ENCODE measurements around the gene CALCOCO2.
A peak's percentile ranks its signal among the peaks of the same experiment; 100 is the strongest.

CALCOCO2 gene

DNA sequence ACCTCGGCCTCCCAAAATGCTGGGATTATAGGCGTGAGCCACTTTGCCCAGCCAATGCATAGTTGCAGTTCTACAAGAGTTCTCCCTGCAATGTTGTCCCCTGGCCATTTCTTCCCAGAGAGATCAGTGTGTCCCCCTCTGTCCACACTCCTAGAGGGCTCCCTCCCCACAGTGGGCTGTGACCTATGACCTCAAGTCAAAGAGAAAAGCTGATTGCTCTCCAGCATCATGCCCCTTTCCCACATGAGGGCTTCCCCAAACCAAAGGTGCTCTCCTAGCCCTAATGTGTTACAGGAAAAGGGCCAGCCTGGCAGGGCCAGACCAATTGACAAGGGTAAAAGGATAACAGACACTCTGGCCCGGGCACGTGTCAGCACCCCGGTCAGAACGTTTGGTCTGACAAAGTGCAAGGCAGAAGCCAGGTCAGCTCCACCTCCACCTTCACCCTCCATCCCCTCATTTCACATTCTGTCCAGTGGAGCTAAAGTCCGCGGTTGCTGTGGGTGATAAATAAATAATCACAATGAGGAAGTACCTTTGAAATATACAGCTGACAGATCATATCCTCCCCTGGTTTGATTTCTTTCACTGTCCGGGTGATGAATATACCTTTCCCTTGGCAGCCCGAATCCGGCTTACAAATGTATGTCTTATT is 31.6 kb upstream of the CALCOCO2 start:
- Histone ChIP-seq H3K27ac (ENCODE audit: low read depth, low read length) (no peak overlapping the region), H3F3A (ENCODE audit: control insufficient read depth, insufficient read depth) (no peaks in the 10 kb centered on the region), H3K27me3 (ENCODE audit: control insufficient read depth, low read length) (peaks cover 8% of the 10 kb centered on the region), H3K36me3 (ENCODE audit: control insufficient read depth, low read length) (no peaks in the 10 kb centered on the region), H3K79me2 (ENCODE audit: control insufficient read depth, low read length) (no peaks in the 10 kb centered on the region), H3K4me1 (ENCODE audit: control insufficient read depth, low read length) (no peaks in the 10 kb centered on the region), H3K4me2 (ENCODE audit: low read length) (no peak overlapping the region), H3K4me3 (ENCODE audit: low read length) (no peak overlapping the region), H3K9me3 (ENCODE audit: control insufficient read depth, insufficient read depth, low read length) (no peaks in the 10 kb centered on the region), H4K20me1 (ENCODE audit: control insufficient read depth, insufficient read depth, low read depth, low read length) (no peaks in the 10 kb centered on the region), H3K9me2 (replicated peaks; ENCODE audit: control insufficient read depth, low read length) (no peaks in the 10 kb centered on the region)
- no peak for TF ChIP-seq EZH2phosphoT487 (IDR thresholded peaks at IDR 0.05; ENCODE audit: borderline replicate concordance, low read length)
- TF ChIP-seq, protein P1, sequence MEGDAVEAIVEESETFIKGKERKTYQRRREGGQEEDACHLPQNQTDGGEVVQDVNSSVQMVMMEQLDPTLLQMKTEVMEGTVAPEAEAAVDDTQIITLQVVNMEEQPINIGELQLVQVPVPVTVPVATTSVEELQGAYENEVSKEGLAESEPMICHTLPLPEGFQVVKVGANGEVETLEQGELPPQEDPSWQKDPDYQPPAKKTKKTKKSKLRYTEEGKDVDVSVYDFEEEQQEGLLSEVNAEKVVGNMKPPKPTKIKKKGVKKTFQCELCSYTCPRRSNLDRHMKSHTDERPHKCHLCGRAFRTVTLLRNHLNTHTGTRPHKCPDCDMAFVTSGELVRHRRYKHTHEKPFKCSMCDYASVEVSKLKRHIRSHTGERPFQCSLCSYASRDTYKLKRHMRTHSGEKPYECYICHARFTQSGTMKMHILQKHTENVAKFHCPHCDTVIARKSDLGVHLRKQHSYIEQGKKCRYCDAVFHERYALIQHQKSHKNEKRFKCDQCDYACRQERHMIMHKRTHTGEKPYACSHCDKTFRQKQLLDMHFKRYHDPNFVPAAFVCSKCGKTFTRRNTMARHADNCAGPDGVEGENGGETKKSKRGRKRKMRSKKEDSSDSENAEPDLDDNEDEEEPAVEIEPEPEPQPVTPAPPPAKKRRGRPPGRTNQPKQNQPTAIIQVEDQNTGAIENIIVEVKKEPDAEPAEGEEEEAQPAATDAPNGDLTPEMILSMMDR (IDR thresholded peaks at IDR 0.05; ENCODE audit: low read depth, low read length, poor library complexity, severe bottlenecking): no peak

DNA sequence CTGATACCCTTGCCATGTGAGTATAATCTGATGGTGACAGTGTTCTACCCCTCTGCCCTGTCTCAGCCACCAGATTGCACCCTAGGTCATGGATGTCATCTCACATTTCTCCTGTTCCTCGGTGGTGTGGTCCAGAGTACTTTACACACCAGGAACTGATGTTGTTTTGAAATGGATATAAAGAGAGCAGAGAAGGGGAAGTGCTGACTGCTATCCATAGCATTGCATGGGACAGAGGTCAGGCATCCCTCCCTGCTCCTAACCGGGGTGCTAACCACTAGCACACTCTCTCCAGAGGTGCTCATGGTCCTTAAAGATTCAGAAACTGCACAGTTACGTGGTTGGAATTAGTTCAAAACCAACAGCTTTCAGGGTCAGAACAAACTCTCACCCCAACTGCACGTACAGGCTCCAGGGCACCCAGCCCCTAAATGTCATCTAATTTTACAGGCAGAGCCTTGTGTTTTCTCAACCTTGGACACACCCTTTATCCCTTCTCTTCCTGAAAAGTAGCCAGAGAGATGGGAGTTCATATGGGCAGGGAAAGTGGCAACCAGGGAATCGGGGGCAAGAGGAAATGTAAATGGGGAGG is 30.1 kb upstream of the CALCOCO2 start:
- no peaks in the 10 kb centered on the region for H3K36me3 ChIP-seq (ENCODE audit: control insufficient read depth, low read length)
- no peaks in the 10 kb centered on the region for H3F3A ChIP-seq (ENCODE audit: control insufficient read depth, insufficient read depth)
- peaks cover 8% of the 10 kb centered on the region for H3K27me3 ChIP-seq (ENCODE audit: control insufficient read depth, low read length)
- H3K4me2 ChIP-seq (ENCODE audit: low read length): no peak overlapping the region
- no peaks in the 10 kb centered on the region for H3K9me3 ChIP-seq (ENCODE audit: control insufficient read depth, insufficient read depth, low read length)
- H3K27ac ChIP-seq (ENCODE audit: low read depth, low read length): no peak overlapping the region
- no peaks in the 10 kb centered on the region for H3K9me2 ChIP-seq (replicated peaks; ENCODE audit: control insufficient read depth, low read length)
- H3K4me3 ChIP-seq (ENCODE audit: low read length): no peak overlapping the region
- no peaks in the 10 kb centered on the region for H4K20me1 ChIP-seq (ENCODE audit: control insufficient read depth, insufficient read depth, low read depth, low read length)
- H3K4me1 ChIP-seq (ENCODE audit: control insufficient read depth, low read length): no peaks in the 10 kb centered on the region
- TF ChIP-seq, protein P1 (IDR thresholded peaks at IDR 0.05; ENCODE audit: low read depth, low read length, poor library complexity, severe bottlenecking): no peak
- TF ChIP-seq EZH2phosphoT487 (IDR thresholded peaks at IDR 0.05; ENCODE audit: borderline replicate concordance, low read length): no peak
- H3K79me2 ChIP-seq (ENCODE audit: control insufficient read depth, low read length): no peaks in the 10 kb centered on the region

DNA sequence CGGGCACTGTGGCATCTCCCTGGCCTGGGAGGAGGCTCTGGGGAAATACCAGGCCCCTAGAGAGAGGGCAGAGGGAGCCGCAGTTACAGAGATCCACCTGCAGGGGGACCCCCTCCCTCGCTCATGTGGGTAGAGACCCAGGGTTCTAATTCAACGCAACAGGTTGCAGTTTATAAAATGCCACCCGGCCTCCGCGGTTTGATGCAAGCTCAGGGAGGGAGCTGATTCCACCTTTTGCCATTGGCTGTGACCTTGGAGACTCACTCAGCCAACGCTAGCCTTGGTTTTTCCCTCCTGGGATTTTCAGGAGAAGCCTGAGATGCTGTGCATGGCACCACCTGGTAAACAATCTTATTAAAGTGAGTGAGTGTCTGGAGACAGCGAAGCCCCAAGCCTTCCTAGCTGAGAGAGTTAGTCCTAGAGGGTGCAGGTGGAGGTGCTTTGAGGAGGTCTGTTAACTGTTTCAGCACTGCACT is 25.9 kb upstream of the CALCOCO2 start:
- Histone ChIP-seq H3K9me3 (ENCODE audit: control insufficient read depth, insufficient read depth, low read length) (no peaks in the 10 kb centered on the region), H3K79me2 (ENCODE audit: control insufficient read depth, low read length) (no peaks in the 10 kb centered on the region), H4K20me1 (ENCODE audit: control insufficient read depth, insufficient read depth, low read depth, low read length) (no peaks in the 10 kb centered on the region), H3K4me3 (ENCODE audit: low read length) (no peak overlapping the region), H3K27me3 (ENCODE audit: control insufficient read depth, low read length) (peaks cover 6% of the 10 kb centered on the region), H3K27ac (ENCODE audit: low read depth, low read length) (no peak overlapping the region), H3F3A (ENCODE audit: control insufficient read depth, insufficient read depth) (no peaks in the 10 kb centered on the region), H3K9me2 (replicated peaks; ENCODE audit: control insufficient read depth, low read length) (no peaks in the 10 kb centered on the region), H3K4me2 (ENCODE audit: low read length) (no peak overlapping the region), H3K36me3 (ENCODE audit: control insufficient read depth, low read length) (no peaks in the 10 kb centered on the region), H3K4me1 (ENCODE audit: control insufficient read depth, low read length) (no peaks in the 10 kb centered on the region)
- TF ChIP-seq EZH2phosphoT487 (IDR thresholded peaks at IDR 0.05; ENCODE audit: borderline replicate concordance, low read length): no peak
- TF ChIP-seq, protein P1 (IDR thresholded peaks at IDR 0.05; ENCODE audit: low read depth, low read length, poor library complexity, severe bottlenecking): peak; percentile 92
